T-helper 1 cell treated with Interleukin-12 subunit alpha and Interleukin-12 subunit beta and Interleukin-4 antibody, amounts not matched to agents 30 μg/mL and 1 μg/mL, for 36 hours (primary cell): ENCODE results near the gene MAT1A.
A peak's percentile ranks its signal among the peaks of the same experiment; 100 is the strongest.
"Not testable (repeated sequence)": the region's sequence is repeated elsewhere in the genome, so short reads cannot be mapped to it uniquely, and the experiment has no call there.

Experiments used
- H3K27ac Mint-ChIP-seq: one replicate; pipeline ENCODE4 v1.8.0; 2021; ENCODE audit warnings: mild to moderate bottlenecking, mixed read lengths
- H3K27me3 Mint-ChIP-seq: one replicate; pipeline ENCODE4 v1.8.0; 2021; ENCODE audit warnings: low read depth, mixed read lengths
- H3K36me3 Mint-ChIP-seq: one replicate; pipeline ENCODE4 v1.8.0; 2021; ENCODE audit warnings: low read depth, mixed read lengths
- H3K4me1 Mint-ChIP-seq: one replicate; pipeline ENCODE4 v1.8.0; 2021; ENCODE audit warnings: low read depth, mixed read lengths
- H3K4me3 Mint-ChIP-seq: one replicate; pipeline ENCODE4 v1.8.0; 2021; ENCODE audit warnings: mild to moderate bottlenecking, moderate library complexity, mixed read lengths
- H3K9me3 Mint-ChIP-seq: one replicate; pipeline ENCODE4 v1.8.0; 2021; ENCODE audit warnings: mixed read lengths

Gene MAT1A

GRCh38 chr10:80264081-80265056 is 25.1 kb downstream of the MAT1A start:
- no peak overlapping the region for H3K4me3 Mint-ChIP-seq
- no peaks in the 10 kb centered on the region for H3K4me1 Mint-ChIP-seq
- H3K27ac Mint-ChIP-seq, result no peak overlapping the region
- no peaks in the 10 kb centered on the region for H3K9me3 Mint-ChIP-seq
- H3K27me3 Mint-ChIP-seq, result peaks cover 12% of the 10 kb centered on the region
- H3K36me3 Mint-ChIP-seq, result no peaks in the 10 kb centered on the region

GRCh38 chr10:80261316-80262030 is 28.0 kb downstream of the MAT1A start:
- Mint-ChIP-seq H3K4me3 (no peak overlapping the region), H3K9me3 (no peaks in the 10 kb centered on the region), H3K27ac (no peak overlapping the region), H3K36me3 (no peaks in the 10 kb centered on the region), H3K27me3 (peaks cover 12% of the 10 kb centered on the region), H3K4me1 (no peaks in the 10 kb centered on the region)

GRCh38 chr10:80260295-80261243 is 28.9 kb downstream of the MAT1A start:
- H3K4me3 Mint-ChIP-seq, result no peak overlapping the region
- H3K27me3 Mint-ChIP-seq, result peaks cover 12% of the 10 kb centered on the region
- H3K4me1 Mint-ChIP-seq, result no peaks in the 10 kb centered on the region
- no peaks in the 10 kb centered on the region for H3K9me3 Mint-ChIP-seq
- H3K27ac Mint-ChIP-seq, result no peak overlapping the region
- no peaks in the 10 kb centered on the region for H3K36me3 Mint-ChIP-seq

DNA sequence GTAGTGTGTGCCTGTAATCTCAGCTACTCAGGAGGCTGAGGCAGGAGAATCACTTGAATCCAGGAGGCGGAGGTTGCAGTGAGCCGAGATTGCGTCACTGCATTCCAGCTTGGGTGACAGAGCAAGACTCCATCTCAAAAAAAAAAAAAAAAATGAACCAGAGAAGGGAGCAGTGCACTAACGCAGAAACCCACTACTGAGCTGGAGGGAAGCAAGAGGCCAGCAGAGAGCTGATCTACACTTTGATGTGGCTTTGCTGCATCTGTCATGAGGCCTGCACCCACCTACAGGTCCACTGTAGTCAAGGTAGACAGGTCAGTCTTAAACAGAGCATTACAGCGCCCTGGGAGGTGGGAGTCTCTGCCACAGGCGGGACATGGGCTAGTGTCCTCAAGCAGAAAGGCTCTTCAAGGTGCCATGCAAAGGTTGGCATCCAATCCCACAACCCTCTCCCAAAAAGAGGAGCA is 30.0 kb downstream of the MAT1A start:
- Mint-ChIP-seq H3K9me3 (no peaks in the 10 kb centered on the region), H3K27me3 (peaks cover 9% of the 10 kb centered on the region), H3K4me3 (no peak overlapping the region), H3K27ac (no peak overlapping the region), H3K36me3 (no peaks in the 10 kb centered on the region), H3K4me1 (peaks cover 2% of the 10 kb centered on the region)

- not testable (repeated sequence) for H3K27ac Mint-ChIP-seq, H3K4me3 Mint-ChIP-seq, H3K36me3 Mint-ChIP-seq, H3K9me3 Mint-ChIP-seq
- peaks cover 20% of the 10 kb centered on the region for H3K4me1 Mint-ChIP-seq
- H3K27me3 Mint-ChIP-seq, result peaks cover 14% of the 10 kb centered on the region
Measured at GRCh38 chr10:80256798-80257197, 32.7 kb downstream of the MAT1A start.

GRCh38 chr10:80254726-80255125 is 34.7 kb downstream of the MAT1A start:
- H3K4me3 Mint-ChIP-seq, H3K27ac Mint-ChIP-seq, H3K9me3 Mint-ChIP-seq, H3K36me3 Mint-ChIP-seq: not testable (repeated sequence)
- H3K27me3 Mint-ChIP-seq, result peaks cover 14% of the 10 kb centered on the region
- H3K4me1 Mint-ChIP-seq, result peaks cover 20% of the 10 kb centered on the region

DNA sequence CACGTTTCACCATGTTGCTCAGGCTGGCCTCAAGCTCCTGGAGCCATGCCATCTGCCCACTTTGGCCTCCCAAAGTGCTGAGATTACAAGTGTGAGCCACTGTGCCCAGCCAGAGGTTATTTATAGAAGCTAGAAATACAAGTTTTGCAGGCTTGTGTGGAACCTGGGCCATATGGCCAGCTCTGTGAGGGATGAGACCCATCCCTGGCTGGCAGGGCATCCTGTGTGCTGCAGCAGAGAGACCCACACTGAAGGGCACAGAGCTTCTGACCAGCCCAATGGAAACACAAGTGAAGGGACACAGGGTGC is 35.5 kb downstream of the MAT1A start:
- Mint-ChIP-seq H3K4me1 (peaks cover 20% of the 10 kb centered on the region), H3K27me3 (peaks cover 14% of the 10 kb centered on the region), H3K27ac (peak overlapping the region; percentile 9)
- not testable (repeated sequence) for H3K4me3 Mint-ChIP-seq, H3K9me3 Mint-ChIP-seq, H3K36me3 Mint-ChIP-seq

DNA sequence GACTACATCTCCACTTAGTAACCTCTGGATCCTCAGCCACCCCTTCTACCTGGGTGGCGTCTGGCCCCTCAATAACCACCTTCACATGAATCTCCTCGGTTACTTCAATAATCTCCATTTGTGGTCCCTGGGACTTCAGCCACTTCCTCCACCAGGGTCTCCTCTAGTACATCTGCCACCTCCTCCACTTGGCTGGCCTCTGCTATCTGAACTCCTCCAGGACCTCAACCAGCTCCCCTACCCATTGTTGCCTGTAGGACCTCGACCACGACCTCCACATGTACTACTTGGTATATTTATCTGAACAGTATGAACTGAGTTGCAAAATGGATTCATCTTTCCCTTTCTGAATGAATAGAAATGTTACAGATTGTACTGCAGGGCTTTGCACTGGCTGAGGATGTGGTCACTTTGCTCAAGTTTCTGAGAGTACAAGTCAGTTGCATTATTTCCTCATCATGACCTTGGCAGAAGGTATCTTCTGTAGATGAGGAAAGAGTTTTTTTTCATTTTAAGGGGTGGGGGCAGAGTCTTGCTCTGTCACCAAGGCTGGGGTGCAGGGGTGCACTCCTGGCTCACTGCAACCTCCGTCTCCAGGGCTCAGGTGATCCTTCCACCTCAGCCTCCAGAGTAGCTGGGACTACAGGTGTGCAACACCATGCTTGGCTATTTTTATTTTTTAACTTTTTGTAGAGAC is 36.0 kb downstream of the MAT1A start:
- Mint-ChIP-seq H3K27ac (peak overlapping the region; percentile 79), H3K4me3 (peak overlapping the region; percentile 53), H3K27me3 (peaks cover 17% of the 10 kb centered on the region), H3K36me3 (no peaks in the 10 kb centered on the region), H3K9me3 (no peaks in the 10 kb centered on the region), H3K4me1 (peaks cover 20% of the 10 kb centered on the region)

DNA sequence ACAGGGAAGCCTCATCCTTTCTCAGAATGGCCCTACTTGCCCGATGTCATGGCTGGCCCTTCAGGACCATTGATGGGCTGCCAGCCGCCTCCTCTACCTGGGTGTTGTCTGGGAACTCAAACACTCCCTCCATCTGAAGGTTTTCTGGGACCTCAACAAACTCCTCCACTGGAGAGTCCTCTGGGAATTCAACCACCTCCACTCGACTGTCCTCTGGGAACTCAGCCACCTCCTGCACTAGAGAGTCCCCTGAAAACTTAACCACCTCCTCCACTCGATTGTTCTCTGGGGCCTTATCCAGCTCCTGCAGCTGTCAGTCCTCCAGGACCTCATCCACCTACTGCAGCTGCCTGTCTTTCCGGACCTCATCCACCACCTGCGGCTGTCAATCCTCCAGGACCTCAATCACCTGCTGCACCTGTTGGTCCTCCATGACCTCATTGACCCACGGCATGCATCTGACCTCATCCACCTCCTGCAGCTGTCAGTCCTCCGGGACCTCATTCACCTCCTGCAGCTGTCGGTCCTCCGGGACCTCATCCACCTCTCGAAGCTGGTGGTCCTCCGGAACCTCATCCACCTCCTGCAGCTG is 37.1 kb downstream of the MAT1A start:
- Mint-ChIP-seq H3K4me3 (no peak overlapping the region), H3K27me3 (peaks cover 21% of the 10 kb centered on the region), H3K9me3 (no peaks in the 10 kb centered on the region), H3K36me3 (no peaks in the 10 kb centered on the region), H3K27ac (no peak overlapping the region), H3K4me1 (peaks cover 20% of the 10 kb centered on the region)

DNA sequence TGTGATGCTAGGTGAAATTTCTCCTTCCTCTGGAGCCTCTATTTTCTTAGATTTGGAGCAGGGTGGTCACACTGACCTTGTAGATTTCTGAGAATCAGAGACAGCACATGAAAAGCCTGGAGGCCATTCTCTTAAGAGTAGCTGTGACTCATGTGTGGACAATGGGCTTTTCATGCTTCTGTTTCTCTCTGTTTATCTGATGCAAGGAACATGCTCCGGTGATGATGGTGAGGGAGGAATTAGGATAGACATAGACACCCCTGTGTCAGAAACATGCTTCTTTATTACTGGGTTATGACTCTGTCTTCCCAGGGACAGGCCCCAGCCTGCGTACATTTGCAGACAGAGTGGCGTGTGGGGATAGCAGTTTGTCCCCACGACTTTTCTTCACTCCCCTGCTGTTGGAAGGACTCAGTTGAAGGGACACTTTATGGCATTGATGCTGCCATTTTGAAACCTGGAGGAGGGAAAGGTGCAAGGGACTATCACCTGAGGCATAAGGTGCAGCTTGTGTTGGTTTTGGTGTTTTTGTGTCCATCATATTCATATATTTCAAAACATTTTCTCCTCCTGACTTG is 37.7 kb downstream of the MAT1A start:
- Mint-ChIP-seq H3K4me1 (peaks cover 20% of the 10 kb centered on the region), H3K27me3 (peaks cover 21% of the 10 kb centered on the region)
- H3K27ac Mint-ChIP-seq, H3K36me3 Mint-ChIP-seq, H3K9me3 Mint-ChIP-seq, H3K4me3 Mint-ChIP-seq: not testable (repeated sequence)

DNA sequence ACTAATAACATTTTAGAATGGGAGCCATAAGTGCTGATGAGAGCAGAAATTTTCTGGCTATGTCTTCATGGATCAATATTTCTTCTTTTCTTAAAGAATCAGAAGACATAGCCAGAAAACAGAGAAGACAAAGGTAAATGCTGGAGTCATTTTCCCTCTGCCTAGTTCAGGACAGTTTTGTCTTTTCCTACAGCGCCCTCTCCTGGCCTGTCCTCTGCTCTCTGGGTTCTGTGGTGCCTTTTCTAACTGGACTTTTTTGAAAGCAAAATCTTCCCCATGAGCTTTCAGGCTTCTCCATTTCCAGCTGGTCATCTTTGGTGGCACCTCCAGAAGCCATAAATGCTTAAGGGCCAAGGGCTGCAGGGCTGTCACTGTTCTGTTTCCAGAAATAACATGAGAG is 39.1 kb downstream of the MAT1A start:
- H3K27ac Mint-ChIP-seq, H3K9me3 Mint-ChIP-seq, H3K4me3 Mint-ChIP-seq, H3K36me3 Mint-ChIP-seq: not testable (repeated sequence)
- H3K4me1 Mint-ChIP-seq, result peaks cover 19% of the 10 kb centered on the region
- peaks cover 21% of the 10 kb centered on the region for H3K27me3 Mint-ChIP-seq

DNA sequence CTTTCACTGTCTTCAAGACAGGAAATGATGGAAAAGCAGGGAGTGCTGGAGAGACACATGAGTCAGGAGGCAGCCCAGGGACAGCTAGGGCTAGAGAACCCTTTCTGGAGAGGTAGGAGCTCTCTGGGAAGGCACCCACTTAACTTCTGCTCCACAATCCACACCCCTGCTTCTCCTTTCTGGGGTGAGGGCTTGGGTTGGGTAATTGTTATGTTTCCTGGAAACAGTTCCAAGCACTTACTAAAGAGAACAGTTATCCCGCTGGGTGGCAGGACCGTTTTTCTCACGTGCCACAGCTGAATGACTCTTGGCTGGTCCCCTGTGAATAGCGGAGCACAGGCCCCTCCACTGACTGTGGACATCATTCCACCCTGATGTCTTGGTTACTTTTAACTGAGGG is 39.6 kb downstream of the MAT1A start:
- Mint-ChIP-seq H3K4me1 (peaks cover 18% of the 10 kb centered on the region), H3K27me3 (peaks cover 21% of the 10 kb centered on the region)
- not testable (repeated sequence) for H3K4me3 Mint-ChIP-seq, H3K27ac Mint-ChIP-seq, H3K36me3 Mint-ChIP-seq, H3K9me3 Mint-ChIP-seq

GRCh38 chr10:80247611-80248010 is 41.8 kb downstream of the MAT1A start:
- not testable (repeated sequence) for H3K9me3 Mint-ChIP-seq, H3K4me1 Mint-ChIP-seq, H3K36me3 Mint-ChIP-seq, H3K27ac Mint-ChIP-seq, H3K4me3 Mint-ChIP-seq
- peaks cover 28% of the 10 kb centered on the region for H3K27me3 Mint-ChIP-seq
